Stimulated activated CD8-positive, alpha-beta memory T cell treated with anti-CD3 and anti-CD28 coated beads, Interleukin-12 subunit alpha, Interleukin-12 subunit beta, amount 100 ng/mL, for 24 hours (primary cell): ENCODE results near the gene FADS1.

ENCODE experiments used
- DNase-seq: peaks from one replicate; pipeline ENCODE4 v3.0.0-alpha.2; 2020; ENCODE audit errors: extremely low read depth

FADS1 gene

GRCh38 chr11:61776561-61777075 is 40.2 kb downstream of the FADS1 start:
- peak; percentile 23 for DNase-seq

GRCh38 chr11:61775606-61776554 is 40.9 kb downstream of the FADS1 start:
- no peak for DNase-seq

DNA sequence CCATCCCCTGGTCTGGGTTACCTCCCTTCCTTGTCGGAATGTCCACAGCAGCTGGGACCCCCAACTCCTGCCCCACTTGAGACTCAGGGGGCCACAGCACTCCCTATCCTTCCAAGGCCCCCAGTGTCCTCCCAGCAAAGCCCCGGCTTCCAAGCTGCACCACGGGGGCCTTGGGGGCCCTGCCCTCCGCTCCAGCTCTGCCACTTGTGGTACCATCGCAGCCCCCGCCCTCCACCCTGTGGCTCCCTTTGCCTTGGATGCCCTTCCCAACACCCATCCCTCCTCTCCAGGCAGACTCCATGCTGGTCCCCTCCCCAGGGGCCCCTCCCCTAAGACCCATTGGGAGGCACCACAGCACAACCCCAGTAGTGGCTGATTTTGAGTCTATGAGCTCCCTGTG is 41.7 kb downstream of the FADS1 start:
- no peak for DNase-seq

- no peak for DNase-seq
These were observed 42.4 kb downstream of the FADS1 start for GRCh38 chr11:61774411-61774810.

DNA sequence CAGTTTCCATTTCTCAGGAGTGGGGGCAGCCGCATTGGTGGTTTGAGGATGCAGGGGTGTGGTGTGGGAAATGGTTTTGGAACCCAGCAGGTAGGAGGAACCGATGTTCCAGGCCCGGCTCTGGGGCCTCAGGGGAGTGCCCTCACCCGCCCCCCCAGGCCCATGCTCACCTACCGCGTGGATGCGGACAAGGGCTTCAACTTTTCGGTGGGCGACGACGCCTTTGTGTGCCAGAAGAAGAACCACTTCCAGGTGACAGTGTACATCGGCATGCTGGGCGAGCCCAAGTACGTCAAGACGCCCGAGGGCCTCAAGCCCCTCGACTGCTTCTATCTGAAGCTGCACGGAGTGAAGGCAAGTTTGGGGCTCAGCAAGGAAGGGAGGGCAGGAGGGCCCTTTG is 43.0 kb downstream of the FADS1 start:
- DNase-seq = no peak

DNA sequence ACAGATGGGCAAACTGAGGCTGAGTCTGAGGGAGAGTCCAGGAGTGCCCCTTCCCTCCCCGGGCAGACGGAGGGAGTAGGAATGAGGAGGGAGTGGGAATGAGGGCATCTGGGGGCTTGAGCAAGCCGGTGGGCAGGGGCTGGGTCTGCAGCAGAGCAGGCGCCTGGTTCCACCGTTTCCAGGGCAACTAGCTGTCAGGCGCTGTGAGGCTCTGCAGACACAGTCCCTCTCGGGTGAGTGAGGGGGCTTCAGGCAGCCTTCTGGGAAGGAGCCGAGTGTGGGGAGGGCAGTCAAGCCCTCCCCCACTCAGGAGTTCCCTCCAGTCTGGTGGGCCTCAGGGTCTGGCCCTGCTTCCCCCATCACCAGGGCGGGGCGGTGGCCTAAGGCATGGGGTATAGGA is 43.4 kb downstream of the FADS1 start:
- no peak for DNase-seq

DNA sequence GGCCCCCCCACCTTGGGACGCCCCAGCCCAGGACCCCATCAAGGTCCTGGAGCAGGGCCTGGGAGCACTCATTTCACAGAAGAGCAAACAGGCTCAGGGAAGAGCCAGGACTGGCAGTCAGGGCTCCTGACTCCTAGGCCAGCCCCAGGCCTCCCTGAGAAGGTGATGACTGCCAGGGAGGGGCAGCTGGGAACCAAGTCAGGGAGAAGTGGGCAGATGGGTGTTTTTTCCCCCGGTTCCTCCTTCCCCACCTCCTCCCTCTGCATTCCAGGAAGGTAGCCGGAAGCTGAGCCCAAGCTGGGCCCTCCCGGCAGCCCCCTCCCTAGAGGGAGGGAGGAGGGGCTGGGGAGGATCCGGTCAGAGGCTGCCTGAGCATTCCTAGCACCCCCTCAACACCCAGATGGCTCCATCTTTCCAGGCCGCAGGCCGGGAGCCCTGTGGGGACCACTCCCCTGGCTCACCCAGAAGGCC is 44.8 kb downstream of the FADS1 start:
- no peak for DNase-seq

DNA sequence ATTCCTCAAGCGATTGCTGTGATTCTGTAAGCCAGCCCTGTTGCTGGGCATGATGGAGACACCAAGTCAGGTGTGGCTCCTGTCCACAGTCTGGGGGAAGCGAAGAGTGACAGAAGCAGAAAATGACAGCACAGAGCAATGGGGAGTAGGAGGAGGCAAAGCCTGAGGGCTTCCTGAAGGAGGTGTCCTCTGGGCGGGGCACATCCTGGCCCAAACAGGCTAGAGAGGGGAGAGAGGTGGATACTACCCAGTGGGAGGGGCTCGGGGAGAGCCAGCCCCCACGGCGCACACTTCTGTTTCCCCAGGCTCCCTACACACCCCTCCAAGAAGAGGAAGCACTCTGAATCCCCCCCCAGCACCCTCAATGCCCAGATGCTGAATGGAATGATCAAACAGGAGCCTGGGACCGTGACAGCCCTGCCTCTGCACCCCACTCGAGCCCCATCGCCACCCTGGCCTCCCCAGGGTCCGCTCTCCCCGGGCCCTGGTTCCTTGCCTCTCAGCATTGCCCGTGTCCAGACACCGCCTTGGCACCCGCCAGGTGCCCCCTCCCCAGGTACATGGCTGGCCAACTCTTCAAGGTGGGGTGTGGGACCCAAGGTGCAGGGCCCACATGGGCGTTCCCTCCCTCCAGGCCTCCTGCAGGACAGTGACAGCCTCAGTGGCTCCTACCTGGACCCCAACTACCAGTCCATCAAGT is 45.5 kb downstream of the FADS1 start:
- no peak for DNase-seq

GRCh38 chr11:61769946-61770683 is 46.7 kb downstream of the FADS1 start:
- DNase-seq = no peak

- DNase-seq = no peak
These were observed 47.5 kb downstream of the FADS1 start for GRCh38 chr11:61769169-61769920.

DNA sequence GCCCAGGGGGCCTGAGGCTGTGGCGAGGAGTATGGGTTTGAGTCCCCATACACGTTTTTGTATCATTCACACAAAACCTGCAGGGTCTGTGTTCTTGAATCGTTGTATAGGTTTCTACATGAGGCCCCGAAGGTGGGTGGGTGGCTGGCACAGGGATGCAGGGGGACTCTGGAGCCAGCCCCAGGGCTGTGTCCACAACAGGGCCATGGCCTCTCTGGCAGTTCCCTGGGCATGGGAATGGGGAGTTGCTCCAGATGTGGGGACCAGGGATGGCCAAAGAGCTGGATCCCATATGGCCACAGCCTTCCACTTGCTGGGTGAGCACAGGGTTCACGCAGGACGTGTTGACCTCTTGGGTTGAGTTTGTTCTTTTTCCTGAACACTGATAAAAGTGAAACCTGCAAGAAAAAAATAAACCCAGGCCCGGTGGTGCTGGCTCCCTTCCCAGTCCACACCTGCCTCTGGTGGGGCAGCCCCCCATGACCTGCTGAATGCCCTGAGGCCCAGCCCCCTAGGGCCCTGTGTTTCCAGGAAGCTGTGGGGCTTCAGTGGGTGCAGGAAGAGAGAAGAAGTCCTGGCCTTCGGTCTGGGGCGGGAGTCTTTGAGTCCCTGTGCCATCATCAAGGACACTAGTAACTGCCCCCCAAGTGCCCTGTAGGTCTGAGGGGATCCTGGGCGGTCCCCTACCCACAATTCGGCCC is 48.3 kb downstream of the FADS1 start:
- DNase-seq = no peak

GRCh38 chr11:61766353-61766841 is 50.4 kb downstream of the FADS1 start:
- DNase-seq = no peak

DNA sequence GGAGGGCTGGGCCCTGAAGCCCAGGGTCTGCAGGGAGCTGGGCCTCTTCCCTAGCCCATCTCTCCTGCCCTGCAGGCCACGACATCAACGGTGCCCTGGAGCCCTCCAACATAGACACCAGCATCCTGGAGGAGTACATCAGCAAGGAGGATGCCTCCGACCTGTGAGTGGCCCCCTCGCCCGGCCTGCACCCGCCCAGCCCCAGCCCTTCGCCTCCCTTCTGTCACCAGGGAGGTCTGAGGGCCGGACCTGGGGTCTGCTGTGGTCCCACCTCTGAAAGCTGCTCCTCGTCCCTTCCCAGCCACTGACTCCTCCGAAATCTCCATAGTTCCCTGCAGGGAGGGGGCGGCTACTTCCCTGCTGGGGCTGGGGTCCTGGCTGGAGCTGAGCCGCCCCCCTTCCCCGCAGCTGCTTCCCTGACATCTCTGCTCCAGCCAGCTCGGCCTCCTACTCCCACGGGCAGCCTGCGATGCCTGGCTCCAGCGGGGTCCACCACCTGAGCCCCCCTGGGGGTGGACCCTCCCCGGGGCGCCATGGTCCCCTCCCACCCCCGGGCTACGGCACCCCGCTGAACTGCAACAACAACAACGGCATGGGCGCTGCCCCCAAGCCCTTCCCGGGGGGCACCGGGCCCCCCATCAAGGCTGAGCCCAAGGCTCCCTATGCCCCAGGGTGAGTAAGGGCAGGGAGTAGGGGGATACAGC is 51.1 kb downstream of the FADS1 start:
- no peak for DNase-seq

GRCh38 chr11:61764606-61765260 is 52.1 kb downstream of the FADS1 start:
- DNase-seq = no peak

- DNase-seq = no peak
These were observed 52.7 kb downstream of the FADS1 start for GRCh38 chr11:61763930-61764605.

DNA sequence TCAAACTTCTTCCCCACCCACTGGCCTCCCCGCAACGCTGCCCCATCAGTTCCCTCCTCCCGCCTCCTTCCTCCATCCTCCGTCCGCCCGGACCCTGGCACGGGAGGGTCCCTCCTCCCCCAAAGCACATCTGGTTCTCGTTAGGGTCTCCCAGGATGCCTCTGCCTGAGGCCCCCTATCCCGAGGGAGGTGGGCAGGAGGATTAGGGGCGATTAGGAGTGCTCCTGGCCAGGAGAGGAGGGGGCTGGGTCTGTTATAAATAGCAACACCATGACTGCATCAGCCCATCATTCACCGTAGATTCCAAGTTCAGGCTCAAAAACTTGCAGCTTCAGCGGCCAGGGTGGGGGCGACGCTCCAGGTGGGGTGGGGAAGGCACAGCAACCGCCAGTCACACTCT is 54.0 kb downstream of the FADS1 start:
- no peak for DNase-seq

GRCh38 chr11:61762223-61762615 is 54.6 kb downstream of the FADS1 start:
- DNase-seq = no peak

DNA sequence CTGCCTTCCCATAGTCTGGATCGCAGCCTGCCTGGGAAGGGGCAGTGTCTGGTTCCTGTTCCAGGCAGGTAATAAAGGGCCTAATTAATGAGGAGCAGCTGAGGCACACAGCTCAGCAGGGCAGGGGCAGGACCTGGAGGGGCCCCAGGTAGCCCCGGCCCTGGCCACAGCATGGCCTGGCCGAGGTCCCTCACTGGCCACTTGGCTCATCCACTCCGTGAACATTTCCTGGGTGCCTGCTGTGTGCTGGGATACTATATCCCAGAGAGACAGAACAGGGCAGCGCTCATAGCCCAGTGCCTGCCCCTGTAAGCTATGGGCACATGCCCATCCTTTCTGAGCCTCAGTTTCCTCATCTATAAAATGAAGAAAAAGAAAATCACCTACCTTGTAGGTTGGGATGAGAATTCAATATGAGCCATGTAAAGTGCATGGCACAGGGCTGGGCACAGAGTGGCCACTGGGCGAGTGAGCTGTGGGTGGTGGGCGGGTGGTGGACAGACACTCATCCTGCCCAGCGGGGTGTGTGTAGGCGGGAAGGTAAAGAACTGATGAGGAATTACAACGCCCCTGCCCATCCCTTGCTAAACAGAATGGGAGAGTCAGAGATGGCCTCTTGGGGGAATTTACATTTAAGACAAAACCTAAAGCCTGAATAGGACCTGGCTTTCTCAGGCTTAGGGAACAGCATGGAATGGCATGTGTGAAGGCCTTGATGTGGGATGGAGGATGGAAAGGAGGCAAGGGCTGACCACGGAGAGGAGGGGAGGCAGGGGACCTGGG is 55.2 kb downstream of the FADS1 start:
- no peak for DNase-seq
